MCF 10A (cell line): ENCODE data around the gene ANP32A. TPM values are rescaled to one million over a fixed set of nuclear protein-coding genes. Genes with fewer than 3 reads are reported as not detected.
A peak's percentile ranks its signal among the peaks of the same experiment; 100 is the strongest.

ENCODE experiments used
- BruUV-seq: library from RNA; stranded (reverse); fragments of 400-500 nt; replicated peaks from 2 replicates; lab custom pipeline; 2021; lab: Mats Ljungman, UMichigan
- CTCF ChIA-PET: fragments of 300-600 bp; sonication (Branson Sonifier 250); formaldehyde crosslinking; extraction: SDS; loops from one replicate; lab custom pipeline; 2021; ENCODE audit warnings: antibody characterized with exemption, inconsistent platforms; lab: Yijun Ruan, JAX
- POLR2A ChIA-PET: fragments of 300-600, 350-650 bp; sonication (Branson Sonifier 250); formaldehyde crosslinking; extraction: SDS; loops from one replicate; lab custom pipeline; 2020; ENCODE audit warnings: antibody characterized with exemption, inconsistent platforms; lab: Yijun Ruan, JAX
- DNase-seq: peaks from one replicate; pipeline ENCODE4 v3.0.0-alpha.2; 2018; ENCODE audit not compliant: unreplicated experiment
- H3K27ac Mint-ChIP-seq: one replicate; pipeline ENCODE4 v1.8.0; 2022; ENCODE audit warnings: mild to moderate bottlenecking, low read depth, mixed read lengths; ENCODE audit not compliant: unreplicated experiment
- H3K27me3 Mint-ChIP-seq: one replicate; pipeline ENCODE4 v1.8.0; 2022; ENCODE audit warnings: mixed read lengths; ENCODE audit not compliant: insufficient read depth, unreplicated experiment
- H3K36me3 Mint-ChIP-seq: one replicate; pipeline ENCODE4 v1.8.0; 2022; ENCODE audit warnings: mild to moderate bottlenecking, moderate library complexity, mixed read lengths; ENCODE audit not compliant: insufficient read depth, unreplicated experiment
- H3K4me1 Mint-ChIP-seq: one replicate; pipeline ENCODE4 v1.8.0; 2022; ENCODE audit warnings: mixed read lengths; ENCODE audit not compliant: insufficient read depth, unreplicated experiment
- H3K4me3 Mint-ChIP-seq: one replicate; pipeline ENCODE4 v1.8.0; 2022; ENCODE audit warnings: mild to moderate bottlenecking, moderate library complexity, mixed read lengths; ENCODE audit not compliant: unreplicated experiment
- H3K9me3 Mint-ChIP-seq: one replicate; pipeline ENCODE4 v1.8.0; 2022; ENCODE audit warnings: mixed read lengths; ENCODE audit not compliant: unreplicated experiment
- intact Hi-C: fragments of 100-400 bp; cut with micrococcal nuclease; formaldehyde crosslinking; loops from 2 replicates; pipeline ENCODE4 v1.14.1; 2022
- total RNA-seq: library from RNA; stranded (reverse); gene quantifications from 2 replicates; pipeline ENCODE4 v1.2.3, GENCODE V29; 2022
- TF ChIP-seq, protein P1 (sequence below): fragments of 200-600 bp; IDR thresholded peaks from one replicate; pipeline ENCODE4 v1.8.0; 2022; ENCODE audit warnings: antibody characterized with exemption, mild to moderate bottlenecking; ENCODE audit not compliant: unreplicated experiment

Gene ANP32A
- total RNA-seq, 1 experiment from 2014 or later = 150 TPM

DNA sequence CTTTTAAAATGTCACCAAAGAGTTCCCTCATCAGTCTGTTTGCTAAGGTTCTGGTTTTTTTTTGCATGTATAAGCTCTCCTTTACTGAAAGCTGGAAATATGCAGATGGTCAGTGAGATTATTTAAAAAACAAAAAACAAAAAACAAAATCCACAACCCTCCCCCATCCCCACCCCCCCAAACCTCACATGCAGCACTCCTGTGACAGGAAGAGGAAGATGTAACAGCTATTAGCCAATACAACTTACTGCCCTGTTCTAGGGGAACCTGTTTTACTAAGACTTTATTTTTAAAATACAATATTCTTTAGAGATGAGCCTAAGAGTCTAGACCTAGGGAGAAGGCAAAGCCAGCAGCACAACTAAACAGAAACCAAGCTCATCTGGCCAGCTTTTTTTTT lies 39.5 kb downstream of the ANP32A start:
- no TSS peak for BruUV-seq
- H3K27ac Mint-ChIP-seq = no peak overlapping the region
- no peak for DNase-seq
- ChIA-PET POLR2A (interaction anchor here (1.0 kb wide), 1 partner anchor 14 kb away, joined by 4 read pairs; no protein-coding TSS in a partner anchor), CTCF (interaction anchor here (0.6 to 0.8 kb wide), 2 partner anchors 32 to 94 kb away, joined by 3 to 4 read pairs; no protein-coding TSS in a partner anchor)
- TF ChIP-seq, protein P1, sequence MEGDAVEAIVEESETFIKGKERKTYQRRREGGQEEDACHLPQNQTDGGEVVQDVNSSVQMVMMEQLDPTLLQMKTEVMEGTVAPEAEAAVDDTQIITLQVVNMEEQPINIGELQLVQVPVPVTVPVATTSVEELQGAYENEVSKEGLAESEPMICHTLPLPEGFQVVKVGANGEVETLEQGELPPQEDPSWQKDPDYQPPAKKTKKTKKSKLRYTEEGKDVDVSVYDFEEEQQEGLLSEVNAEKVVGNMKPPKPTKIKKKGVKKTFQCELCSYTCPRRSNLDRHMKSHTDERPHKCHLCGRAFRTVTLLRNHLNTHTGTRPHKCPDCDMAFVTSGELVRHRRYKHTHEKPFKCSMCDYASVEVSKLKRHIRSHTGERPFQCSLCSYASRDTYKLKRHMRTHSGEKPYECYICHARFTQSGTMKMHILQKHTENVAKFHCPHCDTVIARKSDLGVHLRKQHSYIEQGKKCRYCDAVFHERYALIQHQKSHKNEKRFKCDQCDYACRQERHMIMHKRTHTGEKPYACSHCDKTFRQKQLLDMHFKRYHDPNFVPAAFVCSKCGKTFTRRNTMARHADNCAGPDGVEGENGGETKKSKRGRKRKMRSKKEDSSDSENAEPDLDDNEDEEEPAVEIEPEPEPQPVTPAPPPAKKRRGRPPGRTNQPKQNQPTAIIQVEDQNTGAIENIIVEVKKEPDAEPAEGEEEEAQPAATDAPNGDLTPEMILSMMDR = no peak
- intact Hi-C loops = loop anchor here (5.0 kb wide), 2 partner anchors 36 to 96 kb away; no protein-coding TSS in a partner anchor
- H3K27me3 Mint-ChIP-seq = no peaks in the 10 kb centered on the region
- H3K9me3 Mint-ChIP-seq = no peaks in the 10 kb centered on the region
- H3K4me1 Mint-ChIP-seq = no peaks in the 10 kb centered on the region
- peaks cover 80% of the 10 kb centered on the region for H3K36me3 Mint-ChIP-seq
- no peak overlapping the region for H3K4me3 Mint-ChIP-seq

DNA sequence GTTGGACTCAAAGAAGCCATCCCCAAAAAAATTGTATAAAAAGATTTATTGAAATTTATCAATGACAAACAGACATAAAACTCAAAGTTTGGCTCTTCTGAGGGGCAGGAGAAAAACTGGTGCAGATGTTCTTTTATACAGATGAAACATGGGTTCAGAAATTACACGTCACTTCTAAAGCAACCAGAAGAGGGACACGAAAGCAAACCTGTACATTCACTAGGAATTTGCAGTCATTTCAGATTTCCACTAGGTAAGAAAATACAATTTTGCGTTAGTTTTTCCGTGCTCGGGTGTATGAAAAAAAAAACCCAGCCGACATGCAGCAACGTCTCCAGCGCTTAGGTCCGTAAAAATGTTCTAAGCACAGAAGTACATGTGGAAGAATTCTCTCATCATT lies 41.8 kb downstream of the ANP32A start:
- DNase-seq = no peak
- H3K27me3 Mint-ChIP-seq = no peaks in the 10 kb centered on the region
- no peaks in the 10 kb centered on the region for H3K4me1 Mint-ChIP-seq
- no peaks in the 10 kb centered on the region for H3K9me3 Mint-ChIP-seq
- no peak overlapping the region for H3K4me3 Mint-ChIP-seq
- CTCF ChIA-PET = interaction anchor here (0.5 to 1.8 kb wide), 4 partner anchors 22 to 296 kb away, joined by 3 to 4 read pairs (median 4); no protein-coding TSS in a partner anchor
- POLR2A ChIA-PET = interaction anchor here (0.7 to 2.5 kb wide), 3 partner anchors 16 to 612 kb away, joined by 3 to 16 read pairs (median 5); no protein-coding TSS in a partner anchor
- TF ChIP-seq, protein P1 = peak; percentile 13
- peaks cover 74% of the 10 kb centered on the region for H3K36me3 Mint-ChIP-seq
- no peak overlapping the region for H3K27ac Mint-ChIP-seq
- no TSS peak for BruUV-seq
- intact Hi-C loops = no loop called here

DNA sequence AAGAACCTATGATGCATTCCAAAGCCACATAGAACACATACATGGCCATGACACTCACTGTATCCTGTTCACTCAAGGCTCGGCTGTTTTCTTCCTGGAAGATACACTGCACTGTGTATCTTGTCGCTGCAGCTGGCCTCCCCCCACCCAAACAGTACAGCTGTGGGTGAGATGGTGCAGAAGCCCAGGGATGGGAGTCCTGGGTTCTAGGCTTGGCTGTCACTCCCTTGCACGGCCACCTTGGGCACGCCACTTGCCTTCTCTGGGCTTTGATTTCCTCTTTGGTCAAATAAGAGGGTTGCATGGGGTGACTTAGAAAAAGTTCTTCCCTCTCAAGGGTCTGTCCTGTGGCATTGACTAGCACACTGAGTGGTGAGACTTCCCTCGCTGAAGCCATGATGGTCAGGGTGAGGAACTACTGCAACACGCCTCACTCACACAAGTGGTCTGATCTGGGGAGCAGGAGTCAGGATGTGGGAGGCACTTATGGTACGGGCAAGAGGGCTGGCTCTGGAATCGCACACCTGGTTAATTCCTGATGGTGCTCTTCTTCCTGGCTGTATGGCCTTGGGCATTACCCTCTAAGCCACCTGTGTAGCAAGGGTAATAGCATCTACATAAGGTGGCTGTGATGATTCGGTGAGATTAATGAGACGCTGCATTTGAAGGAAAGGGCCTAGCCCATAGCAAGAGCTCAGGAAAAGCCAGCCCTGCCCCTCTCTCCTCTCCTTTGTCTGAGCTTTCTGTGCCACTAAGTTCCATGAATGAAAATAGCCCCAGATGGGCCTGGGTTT lies 44.0 kb downstream of the ANP32A start:
- no peaks in the 10 kb centered on the region for H3K27me3 Mint-ChIP-seq
- POLR2A ChIA-PET = interaction anchor here (0.6 to 1.2 kb wide), 3 partner anchors 18 to 398 kb away, joined by 3 to 4 read pairs (median 3); no protein-coding TSS in a partner anchor

More for the DNA sequence above, 44.0 kb downstream of the ANP32A start:
- TF ChIP-seq, protein P1 = no peak
- Mint-ChIP-seq H3K9me3 (no peaks in the 10 kb centered on the region), H3K4me1 (no peaks in the 10 kb centered on the region), H3K27ac (peak overlapping the region; percentile 14), H3K36me3 (peaks cover 53% of the 10 kb centered on the region), H3K4me3 (no peak overlapping the region)
- CTCF ChIA-PET = no interaction called here
- no peak for DNase-seq
- intact Hi-C loops = no loop called here
- no TSS peak for BruUV-seq
